HG03342 (cell line): ENCODE results near the gene UFD1.

ENCODE experiments used
- ATAC-seq: cut with Tn5 transposase; IDR thresholded peaks from one replicate; pipeline ENCODE4 v1.9.1; 2021; ENCODE audit warnings: mild to moderate bottlenecking, moderate library complexity; ENCODE audit not compliant: unreplicated experiment

Gene UFD1

DNA sequence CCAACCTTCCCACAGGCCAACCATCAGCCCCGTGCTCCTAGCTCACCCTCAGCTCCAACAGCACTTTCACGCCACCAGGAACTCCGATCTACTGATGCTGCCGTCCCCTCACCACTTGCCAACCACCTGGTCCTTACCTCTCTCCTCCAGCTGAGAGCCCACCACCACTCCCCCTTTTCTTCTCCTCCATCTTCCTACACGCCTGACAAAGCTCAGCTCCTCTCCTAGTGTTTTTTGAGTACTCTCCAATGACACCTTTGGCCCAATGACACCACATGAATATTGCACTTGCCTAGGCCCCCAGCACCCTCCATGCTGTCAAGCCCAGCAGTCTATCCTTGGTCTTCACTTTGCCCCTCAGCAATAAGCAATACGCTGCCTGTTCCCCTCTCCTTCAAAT lies 78.1 kb downstream of the UFD1 start:
- no peak for ATAC-seq
